HEK293T (cell line): Measurements from ENCODE around the gene XRCC5.

Experiments
- CTCF ChIA-PET: fragments of 350-600 bp; formaldehyde crosslinking; extraction: SDS; loops from one replicate; lab custom pipeline; 2021; ENCODE audit warnings: antibody characterized with exemption, inconsistent platforms; lab: Yijun Ruan, JAX
- POLR2A ChIA-PET: fragments of 350-600 bp; formaldehyde crosslinking; extraction: SDS; loops from one replicate; lab custom pipeline; 2020; ENCODE audit warnings: antibody characterized with exemption, inconsistent platforms; lab: Yijun Ruan, JAX
- DNase-seq: peaks from one replicate; pipeline ENCODE4 v3.0.0; 2012; ENCODE audit warnings: mixed read lengths; ENCODE audit errors: extremely low spot score
- ARNT ChIP-seq: fragments of 450-650 bp; IDR thresholded peaks from 2 replicates; pipeline ENCODE4 v1.6.1; 2017; ENCODE audit warnings: mild to moderate bottlenecking
- BHLHE40 ChIP-seq: fragments of 450-650 bp; IDR thresholded peaks from 2 replicates; pipeline ENCODE4 v1.6.1; 2016; ENCODE audit warnings: mild to moderate bottlenecking, moderate library complexity, borderline replicate concordance
- CTBP1 ChIP-seq: fragments of 450-650 bp; IDR thresholded peaks from 2 replicates; pipeline ENCODE4 v1.6.1; 2016; ENCODE audit warnings: borderline replicate concordance
- ELF4 ChIP-seq: fragments of 450-650 bp; IDR thresholded peaks from 2 replicates; pipeline ENCODE4 v1.6.1; 2017; ENCODE audit warnings: antibody characterized with exemption
- FOXA1 ChIP-seq: fragments of 450-650 bp; IDR thresholded peaks from 2 replicates; pipeline ENCODE4 v1.6.1; 2016; ENCODE audit warnings: mild to moderate bottlenecking
- FOXK2 ChIP-seq: fragments of 450-650 bp; IDR thresholded peaks from 2 replicates; pipeline ENCODE4 v1.6.1; 2016; ENCODE audit warnings: mild to moderate bottlenecking
- FOXM1 ChIP-seq: fragments of 450-650 bp; IDR thresholded peaks from 2 replicates; pipeline ENCODE4 v1.6.1; 2017; ENCODE audit warnings: mild to moderate bottlenecking, borderline replicate concordance
- HDGF ChIP-seq: fragments of 450-650 bp; IDR thresholded peaks from 2 replicates; pipeline ENCODE4 v1.6.1; 2017; ENCODE audit warnings: antibody characterized with exemption, borderline replicate concordance
- L3MBTL2 ChIP-seq: fragments of 450-650 bp; conservative IDR thresholded peaks from 2 replicates; pipeline ENCODE4 v1.6.1; 2016; ENCODE audit warnings: mild to moderate bottlenecking
- LEF1 ChIP-seq: fragments of 450-650 bp; IDR thresholded peaks from 2 replicates; pipeline ENCODE4 v1.6.1; 2017; ENCODE audit warnings: mild to moderate bottlenecking, borderline replicate concordance
- NFRKB ChIP-seq: fragments of 450-650 bp; IDR thresholded peaks from 2 replicates; pipeline ENCODE4 v1.6.1; 2016; ENCODE audit warnings: mild to moderate bottlenecking, moderate library complexity
- SP1 ChIP-seq: fragments of 450-650 bp; IDR thresholded peaks from 2 replicates; pipeline ENCODE4 v1.6.1; 2017
- SUZ12 ChIP-seq: fragments of 450-650 bp; IDR thresholded peaks from 2 replicates; pipeline ENCODE4 v1.6.1; 2016; ENCODE audit warnings: mild to moderate bottlenecking
- TARDBP ChIP-seq: fragments of 450-650 bp; IDR thresholded peaks from 2 replicates; pipeline ENCODE4 v1.6.1; 2016
- ZNF384 ChIP-seq: fragments of 450-650 bp; IDR thresholded peaks from 2 replicates; pipeline ENCODE4 v1.6.1; 2016
- TF ChIP-seq, protein P1 (sequence below): fragments of 450-650 bp; IDR thresholded peaks from 2 replicates; pipeline ENCODE4 v1.6.1; 2016

XRCC5 gene

DNA sequence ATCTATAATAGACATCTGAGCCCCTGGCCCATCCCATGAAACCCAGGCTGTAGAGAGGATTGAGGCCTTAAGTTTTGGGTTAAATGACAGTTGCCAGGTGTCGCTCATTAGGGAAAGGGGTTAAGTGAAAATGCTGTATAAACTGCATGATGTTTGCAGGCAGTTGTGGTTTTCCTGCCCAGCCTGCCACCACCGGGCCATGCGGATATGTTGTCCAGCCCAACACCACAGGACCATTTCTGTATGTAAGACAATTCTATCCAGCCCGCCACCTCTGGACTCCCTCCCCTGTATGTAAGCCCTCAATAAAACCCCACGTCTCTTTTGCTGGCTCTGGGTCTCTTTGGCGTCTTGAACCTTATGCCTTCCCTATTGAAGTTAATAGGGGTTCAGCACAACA is 110.7 kb downstream of the XRCC5 start:
- ChIA-PET CTCF (interaction anchor here (0.6 kb wide), 1 partner anchor 58 kb away, joined by 3 read pairs; no protein-coding TSS in a partner anchor), POLR2A (no interaction called here)
- no peak for TF ChIP-seq LEF1
- no peak for TF ChIP-seq ARNT
- no peak for TF ChIP-seq ZNF384
- DNase-seq: no peak

DNA sequence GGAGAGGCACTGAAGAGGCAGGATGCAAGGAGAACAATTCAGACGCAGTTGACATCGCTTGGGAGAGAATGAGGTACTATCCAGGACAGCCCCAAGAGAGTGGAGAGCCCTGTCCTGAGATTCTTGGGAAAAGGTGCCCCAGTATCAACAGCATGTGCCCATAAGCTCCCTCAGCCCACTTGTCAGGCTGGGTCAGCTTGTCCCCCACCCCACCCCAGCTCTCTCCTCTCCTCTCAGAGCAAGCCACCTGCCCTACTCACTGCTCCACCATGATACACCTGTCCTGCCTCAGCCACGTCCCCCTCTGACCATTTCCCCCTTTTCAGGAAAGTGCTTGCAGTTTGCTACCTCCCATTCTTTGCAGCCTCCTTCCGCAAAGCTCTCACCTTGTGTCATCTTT is 111.8 kb downstream of the XRCC5 start:
- ChIA-PET CTCF (no interaction called here), POLR2A (no interaction called here)
- no peak for DNase-seq
- no peak for TF ChIP-seq CTBP1
- TF ChIP-seq, protein P1, sequence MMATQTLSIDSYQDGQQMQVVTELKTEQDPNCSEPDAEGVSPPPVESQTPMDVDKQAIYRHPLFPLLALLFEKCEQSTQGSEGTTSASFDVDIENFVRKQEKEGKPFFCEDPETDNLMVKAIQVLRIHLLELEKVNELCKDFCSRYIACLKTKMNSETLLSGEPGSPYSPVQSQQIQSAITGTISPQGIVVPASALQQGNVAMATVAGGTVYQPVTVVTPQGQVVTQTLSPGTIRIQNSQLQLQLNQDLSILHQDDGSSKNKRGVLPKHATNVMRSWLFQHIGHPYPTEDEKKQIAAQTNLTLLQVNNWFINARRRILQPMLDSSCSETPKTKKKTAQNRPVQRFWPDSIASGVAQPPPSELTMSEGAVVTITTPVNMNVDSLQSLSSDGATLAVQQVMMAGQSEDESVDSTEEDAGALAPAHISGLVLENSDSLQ: no peak

DNA sequence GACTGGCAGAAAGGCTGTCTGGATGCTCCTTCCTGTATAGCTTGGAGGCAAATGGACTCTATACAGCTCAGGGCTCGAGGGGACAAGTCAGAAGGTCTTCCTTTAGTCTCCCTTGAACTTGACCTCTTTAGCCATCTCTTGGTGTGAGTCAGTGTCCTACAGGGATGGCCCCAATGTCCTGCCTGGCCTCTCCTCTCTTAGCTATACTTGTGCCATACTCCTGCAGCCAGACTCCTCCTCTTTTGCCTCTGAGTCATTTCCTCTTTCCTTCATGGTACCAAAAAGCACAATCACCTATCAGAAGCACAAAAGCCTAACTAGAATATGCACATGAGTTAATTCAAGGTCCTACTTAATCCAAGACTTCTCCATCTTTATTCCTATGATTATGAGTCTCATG is 112.7 kb downstream of the XRCC5 start:
- ChIA-PET CTCF (interaction anchor here (0.8 kb wide), 1 partner anchor 183 kb away, joined by 3 read pairs; no protein-coding TSS in a partner anchor), POLR2A (no interaction called here)
- TF ChIP-seq NFRKB (no peak), FOXK2 (no peak), ARNT (no peak), ZNF384 (no peak), ELF4 (no peak), HDGF (no peak)
- no peak for DNase-seq

DNA sequence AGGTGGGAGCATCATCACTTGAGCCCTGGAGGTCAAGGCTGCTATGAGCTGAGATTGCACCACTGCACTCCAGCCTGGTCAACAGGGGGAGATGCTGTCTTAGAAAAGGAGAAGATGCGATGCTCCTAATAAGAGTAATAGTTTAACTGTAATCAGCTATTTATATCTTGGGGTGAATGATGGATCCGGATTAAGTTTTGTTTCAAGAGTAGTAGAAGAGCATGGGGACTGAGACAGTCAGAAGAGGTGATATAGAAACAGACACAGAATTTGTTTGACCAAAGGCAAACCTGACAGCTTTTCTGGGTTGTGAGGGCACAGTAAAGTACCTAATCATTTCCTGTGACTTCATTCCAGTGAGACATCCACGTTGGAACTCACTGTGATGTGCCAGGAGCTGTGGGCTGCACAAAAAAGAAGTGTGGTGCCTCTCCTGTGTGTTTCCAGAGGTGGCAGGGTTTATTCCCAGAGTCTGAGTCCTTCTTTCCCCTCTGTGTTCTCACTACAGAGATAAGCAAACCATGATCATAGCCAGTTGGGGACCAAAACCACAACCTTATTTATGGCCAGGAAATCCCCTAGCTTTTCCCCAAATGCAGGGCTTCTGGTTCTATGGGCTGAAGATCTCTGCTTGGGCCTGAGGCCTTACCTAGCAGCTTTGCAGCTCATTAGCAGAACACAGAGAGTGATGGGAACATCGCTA is 113.7 kb downstream of the XRCC5 start:
- TF ChIP-seq, protein P1: no peak
- TF ChIP-seq NFRKB (no peak), SUZ12 (no peak), TARDBP (no peak), CTBP1 (no peak), FOXA1 (no peak), ZNF384 (no peak), L3MBTL2 (no peak), SP1 (no peak), ELF4 (no peak), FOXM1 (no peak), FOXK2 (no peak)

DNA sequence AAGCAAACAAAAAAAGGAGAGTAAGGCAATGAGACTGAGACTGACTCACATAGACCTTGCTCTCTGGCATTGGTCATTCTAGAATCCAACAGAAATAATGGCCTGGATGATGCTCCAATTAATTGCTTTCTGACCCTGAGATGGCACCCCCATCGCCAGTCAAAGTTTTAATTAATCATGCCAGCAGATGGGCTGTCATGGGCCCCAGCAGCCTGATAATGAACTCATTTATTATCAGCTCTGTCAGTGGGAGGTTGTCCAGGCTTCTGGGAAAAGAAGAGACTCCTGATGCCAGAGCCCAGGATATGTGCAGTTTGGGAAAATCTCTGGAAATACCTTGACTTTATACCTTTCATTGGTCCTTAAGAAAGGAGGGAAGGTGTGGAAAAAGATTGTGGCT is 115.2 kb downstream of the XRCC5 start:
- TF ChIP-seq, protein P1: no peak
- TF ChIP-seq CTBP1 (no peak), L3MBTL2 (no peak), TARDBP (no peak), SP1 (no peak), FOXK2 (no peak), NFRKB (no peak), FOXM1 (no peak), ZNF384 (no peak), BHLHE40 (no peak)
- DNase-seq: no peak
- ChIA-PET CTCF (no interaction called here), POLR2A (no interaction called here)

More for the DNA sequence above, 113.7 kb downstream of the XRCC5 start:
- CTCF ChIA-PET: interaction anchor here (0.8 kb wide), 1 partner anchor 182 kb away, joined by 3 read pairs; no protein-coding TSS in a partner anchor
- POLR2A ChIA-PET: no interaction called here
- DNase-seq: no peak

DNA sequence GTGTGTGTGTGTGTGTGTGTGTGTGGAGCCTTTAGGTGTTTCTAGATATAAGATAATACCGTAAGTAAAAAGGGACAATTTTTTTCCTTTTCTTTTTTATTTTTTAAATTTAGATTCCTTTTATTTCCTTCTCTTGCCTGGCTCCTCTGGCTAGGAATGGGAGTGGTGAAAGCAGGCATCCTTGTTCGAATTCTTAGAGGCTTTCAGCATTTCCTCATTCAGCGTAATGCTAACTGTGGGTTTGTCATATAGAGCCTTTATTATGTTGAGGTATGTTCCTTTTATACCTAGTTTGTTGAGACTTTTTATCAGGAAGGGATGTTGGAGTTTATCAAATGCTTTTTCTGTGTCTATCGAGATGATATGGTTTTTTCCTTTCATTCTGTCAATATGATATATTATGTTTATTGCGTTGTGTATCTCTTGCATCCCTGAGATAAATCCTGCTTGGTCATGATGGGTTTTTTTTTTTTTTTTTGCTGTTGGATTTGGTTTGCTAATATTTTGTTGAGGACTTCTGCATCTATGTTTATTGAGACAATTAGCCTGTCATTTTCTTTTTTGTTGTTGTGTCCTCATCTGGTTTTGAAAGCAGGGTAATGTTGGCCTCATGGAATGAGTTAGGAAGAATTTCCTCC is 120.2 kb downstream of the XRCC5 start:
- CTCF ChIA-PET: no interaction called here
- no peak for DNase-seq
- TF ChIP-seq ARNT (no peak), ZNF384 (no peak), BHLHE40 (no peak), CTBP1 (no peak), ELF4 (no peak), HDGF (no peak), FOXM1 (no peak), L3MBTL2 (no peak), LEF1 (no peak), FOXK2 (no peak), SUZ12 (no peak), SP1 (no peak), NFRKB (no peak), FOXA1 (no peak), TARDBP (no peak)
- TF ChIP-seq, protein P1: no peak
- POLR2A ChIA-PET: no interaction called here
